Hematopoietic multipotent progenitor cell treated with erythropoietin and hydrocortisone succinate and interleukin-3 and kit ligand, for 4 days (in vitro differentiated cells): ENCODE measurements around the gene AHR.

Experiments
- DNase-seq: peaks from one replicate; pipeline ENCODE4 v3.0.0-alpha.2; 2015

The AHR gene

GRCh38 chr7:17305387-17306171, 7.1 kb downstream of the AHR start:
- DNase-seq: no peak

DNA sequence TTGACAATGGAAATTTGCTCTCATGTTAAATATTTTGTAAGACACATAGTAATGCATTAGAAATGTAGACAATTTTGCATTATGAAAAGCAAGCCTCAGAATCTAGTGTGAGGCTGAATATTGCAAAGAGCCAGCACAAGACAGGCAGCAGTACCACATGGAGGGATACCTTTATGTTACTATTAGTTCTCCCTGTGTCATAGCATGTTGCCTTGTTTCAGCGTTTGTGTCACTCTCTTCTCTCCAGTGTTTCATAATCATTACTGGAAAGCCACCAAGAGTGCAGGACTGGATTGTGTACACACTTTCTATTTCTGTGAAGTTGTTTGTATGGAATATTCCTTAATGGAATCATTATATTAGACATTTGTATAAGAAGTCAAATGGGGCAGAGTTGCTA, 8.5 kb downstream of the AHR start:
- no peak for DNase-seq

DNA sequence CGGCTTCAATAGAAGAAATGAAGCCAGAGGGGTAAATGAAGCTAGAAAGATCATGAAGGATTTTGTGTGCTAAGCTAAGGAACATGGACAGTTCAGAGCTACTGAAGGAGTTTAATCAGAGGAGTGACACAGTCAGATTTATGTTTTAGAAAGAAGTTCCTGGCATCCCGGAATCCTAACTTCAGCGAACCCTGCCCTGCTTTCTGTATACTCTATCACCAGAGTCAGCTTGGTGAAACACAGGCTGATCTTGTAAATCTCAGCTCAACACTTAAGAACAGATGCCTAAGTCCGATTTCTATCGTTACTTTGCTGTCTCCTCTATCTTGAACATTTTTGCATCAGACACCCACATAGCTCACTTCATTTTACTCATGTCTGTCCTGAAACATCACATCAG, 9.1 kb downstream of the AHR start:
- DNase-seq: no peak

DNA sequence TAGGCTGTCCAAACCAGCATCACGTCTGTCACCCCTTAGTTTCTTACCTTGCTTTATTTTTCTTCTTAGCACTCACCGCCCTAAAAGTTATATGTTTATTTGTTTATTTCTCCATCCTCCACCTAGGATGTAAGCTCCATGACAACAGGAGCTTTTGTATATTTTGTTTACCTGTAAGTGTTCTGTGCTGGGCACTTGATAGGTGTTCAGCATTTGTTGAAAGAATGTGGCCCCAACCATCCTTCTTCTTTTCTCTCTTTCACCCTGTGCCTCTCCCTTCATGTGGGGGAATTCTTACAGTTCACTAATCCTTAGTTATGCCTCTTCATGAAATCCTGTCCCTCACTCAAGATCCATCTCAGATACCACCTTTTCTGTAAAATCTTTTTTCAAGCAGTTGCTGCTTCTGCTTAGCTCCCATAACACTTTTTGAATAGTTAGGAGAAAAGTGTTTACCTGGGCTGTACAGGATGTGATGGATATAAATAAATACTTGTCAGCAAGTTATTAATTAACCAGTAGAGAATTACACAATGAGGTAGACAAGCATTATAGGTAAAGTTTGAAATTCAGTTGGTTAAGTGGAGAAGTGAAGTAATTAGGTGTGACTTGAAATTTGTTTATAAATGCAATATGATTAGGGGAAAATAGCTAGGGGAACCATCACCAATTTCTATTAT, 9.7 kb downstream of the AHR start:
- DNase-seq: no peak

- no peak for DNase-seq
Measured at GRCh38 chr7:17311194-17311593, 12.7 kb downstream of the AHR start.

DNA sequence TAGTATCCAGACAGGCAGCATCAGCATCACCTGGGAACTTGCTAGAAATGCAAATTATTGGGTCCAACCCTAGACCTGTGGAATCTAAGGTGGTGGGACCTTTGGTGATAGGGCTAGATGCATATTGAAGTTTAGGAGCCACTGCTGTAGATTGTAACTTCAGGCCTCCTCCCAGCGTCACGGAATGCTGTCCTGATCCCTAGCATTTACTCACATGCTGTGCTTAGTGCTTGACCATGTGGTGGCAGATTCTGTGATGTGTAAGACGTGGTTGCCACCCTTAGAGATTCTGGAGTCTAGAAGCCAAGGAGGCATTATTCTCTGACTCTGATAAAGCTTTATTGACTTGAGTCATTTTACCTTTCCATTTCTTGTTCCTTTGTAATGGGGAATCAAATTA, 13.5 kb downstream of the AHR start:
- no peak for DNase-seq

GRCh38 chr7:17312641-17313040, 14.2 kb downstream of the AHR start:
- DNase-seq: no peak

GRCh38 chr7:17313194-17313593, 14.7 kb downstream of the AHR start:
- DNase-seq: no peak

GRCh38 chr7:17315974-17316373, 17.5 kb downstream of the AHR start:
- DNase-seq: no peak

- no peak for DNase-seq
Measured at GRCh38 chr7:17318146-17318545, 19.7 kb downstream of the AHR start.

DNA sequence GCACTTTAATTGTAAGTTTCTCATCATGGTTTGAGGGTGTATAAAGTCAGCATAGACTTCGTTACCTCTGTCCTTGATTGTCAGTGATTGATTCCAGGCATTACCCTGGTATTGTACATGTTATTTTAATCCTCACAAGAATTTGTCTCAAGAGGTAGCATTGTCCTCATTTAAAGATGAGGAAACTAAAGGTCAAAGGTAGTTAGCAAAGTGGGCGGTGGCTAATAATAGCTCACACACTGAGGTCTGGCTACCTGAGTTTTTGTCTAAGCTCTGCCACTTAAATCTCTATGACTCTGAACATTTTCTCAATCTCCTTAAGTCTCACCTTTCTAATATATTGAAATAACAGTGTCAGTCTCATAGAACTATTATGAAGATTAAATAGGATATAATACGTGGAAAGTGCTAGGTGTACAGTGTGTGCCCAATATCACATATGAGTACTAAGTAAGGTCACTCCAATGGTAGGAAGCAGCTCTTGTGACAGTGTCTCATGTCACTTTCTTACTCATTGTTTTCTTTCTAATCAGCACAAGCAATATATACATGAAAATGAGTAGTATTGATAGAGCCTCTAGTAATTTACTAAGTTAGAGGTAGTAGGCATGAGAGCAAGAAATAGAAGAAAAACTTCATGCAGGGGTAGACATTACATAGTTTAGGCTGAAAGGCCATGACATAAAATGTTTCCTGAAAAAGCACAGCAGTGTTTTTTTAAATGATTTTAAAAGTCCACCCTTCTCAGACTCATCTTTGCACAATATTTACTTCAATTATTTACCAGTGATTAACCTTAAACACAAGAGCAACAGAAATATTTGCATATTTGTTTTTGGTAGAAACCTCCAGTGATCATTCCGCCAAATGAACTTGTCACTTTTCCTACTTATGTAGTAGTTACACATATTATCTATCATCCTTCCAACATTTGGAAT, 21.0 kb downstream of the AHR start:
- DNase-seq: no peak

DNA sequence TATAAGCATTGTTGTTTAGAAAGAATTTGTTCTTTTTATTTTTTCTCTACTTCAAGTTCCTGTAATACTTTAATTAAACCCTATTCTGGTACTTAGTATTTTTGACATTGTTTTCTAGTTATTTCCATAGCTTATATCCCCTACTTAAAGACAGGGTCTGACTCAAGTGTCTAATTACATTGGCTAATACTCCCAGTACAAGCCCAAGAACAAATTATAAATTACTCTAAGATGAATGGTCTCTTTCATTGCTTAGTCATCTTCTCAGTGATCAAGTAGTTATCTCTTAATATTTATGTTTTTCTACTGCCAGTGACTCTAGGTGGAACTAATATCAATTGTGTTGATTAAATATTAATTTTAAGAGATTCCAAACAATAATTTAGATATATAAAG, 21.6 kb downstream of the AHR start:
- DNase-seq: no peak

GRCh38 chr7:17320657-17321056, 22.2 kb downstream of the AHR start:
- no peak for DNase-seq

GRCh38 chr7:17325364-17325763, 26.9 kb downstream of the AHR start:
- DNase-seq: no peak

- DNase-seq: no peak
Measured at GRCh38 chr7:17326378-17326777, 27.9 kb downstream of the AHR start.

DNA sequence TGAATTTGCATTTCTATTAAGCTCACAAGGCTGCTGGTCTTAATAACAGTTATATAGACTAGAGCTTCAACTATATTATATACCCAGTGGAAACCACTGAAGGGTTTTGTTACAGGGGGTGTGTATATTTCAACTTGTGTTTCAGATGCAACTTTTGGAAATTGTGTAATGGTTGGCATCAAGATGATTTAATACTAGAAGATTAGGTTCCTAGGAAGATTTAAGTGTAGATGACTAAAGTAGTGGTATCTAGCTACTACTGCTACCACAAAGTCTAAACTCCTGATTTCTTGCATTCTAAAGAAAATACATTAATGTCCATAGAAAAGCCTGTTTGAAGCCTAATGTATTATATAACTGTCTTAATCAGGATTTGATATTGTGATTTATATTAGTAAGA, 30.2 kb downstream of the AHR start:
- no peak for DNase-seq

DNA sequence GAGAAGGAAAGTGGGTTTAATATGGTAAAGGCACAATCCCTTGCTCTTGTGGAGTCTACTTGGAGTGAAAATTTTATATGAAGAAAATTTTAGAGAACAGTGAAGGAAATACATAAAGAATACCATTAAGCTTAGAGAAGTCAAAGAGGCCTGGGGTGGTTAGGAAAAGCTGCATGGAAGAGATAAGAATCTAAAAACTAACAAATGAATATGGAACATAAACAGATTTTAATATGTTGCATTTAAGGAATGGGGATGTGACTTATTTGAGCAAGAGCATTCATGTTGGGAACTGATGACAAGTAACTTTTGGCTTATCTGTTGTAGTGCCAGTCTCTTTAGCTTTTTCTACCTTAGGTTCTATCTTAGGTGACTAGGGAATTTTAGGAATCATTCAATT, 31.0 kb downstream of the AHR start:
- DNase-seq: no peak

DNA sequence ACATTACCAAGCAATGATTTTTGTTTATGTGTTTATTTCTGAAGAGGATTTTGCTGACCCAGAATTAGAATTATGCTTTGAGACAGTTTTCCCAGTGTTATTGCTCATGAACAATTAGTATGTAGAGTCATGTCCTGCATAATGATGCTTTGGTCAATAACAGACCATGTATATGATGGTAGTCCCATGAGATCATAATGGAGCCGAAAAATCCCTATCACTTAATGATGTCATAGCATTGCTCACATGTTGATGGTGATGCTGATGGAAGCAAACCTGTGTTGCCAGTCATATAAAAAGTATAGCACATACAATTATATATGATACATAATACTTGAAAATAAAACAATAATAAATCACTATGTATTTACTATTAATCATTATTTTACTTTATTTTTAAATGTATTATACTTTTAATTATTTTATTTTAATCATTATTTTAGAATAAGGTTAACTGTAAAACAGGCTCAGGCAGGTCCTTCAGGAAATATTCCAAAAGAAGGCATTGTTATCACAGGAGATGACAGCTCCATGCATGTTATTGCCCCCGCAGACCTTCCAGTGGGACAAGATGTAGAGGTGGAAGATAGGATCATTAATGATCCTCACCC, 33.5 kb downstream of the AHR start:
- no peak for DNase-seq

GRCh38 chr7:17333221-17333620, 34.8 kb downstream of the AHR start:
- no peak for DNase-seq

DNA sequence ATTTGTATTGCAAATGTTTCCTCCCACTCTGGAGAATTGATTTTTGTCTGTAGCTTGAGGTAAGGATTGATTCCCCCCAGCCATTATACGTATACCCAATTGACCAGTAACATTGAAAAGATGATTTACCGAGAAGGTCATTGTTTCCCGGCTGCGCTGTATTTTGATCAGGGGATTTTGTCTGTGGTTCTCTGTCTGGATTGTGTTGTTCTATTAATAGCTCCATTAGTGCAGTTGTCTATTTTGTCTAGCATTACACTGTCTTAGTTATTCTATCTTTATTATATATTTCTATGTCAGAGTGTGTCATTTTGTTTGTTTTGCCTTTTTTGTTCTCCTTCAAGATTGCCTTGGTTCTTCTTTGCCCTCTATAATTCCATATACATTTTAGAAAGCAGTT, 37.7 kb downstream of the AHR start:
- no peak for DNase-seq

DNA sequence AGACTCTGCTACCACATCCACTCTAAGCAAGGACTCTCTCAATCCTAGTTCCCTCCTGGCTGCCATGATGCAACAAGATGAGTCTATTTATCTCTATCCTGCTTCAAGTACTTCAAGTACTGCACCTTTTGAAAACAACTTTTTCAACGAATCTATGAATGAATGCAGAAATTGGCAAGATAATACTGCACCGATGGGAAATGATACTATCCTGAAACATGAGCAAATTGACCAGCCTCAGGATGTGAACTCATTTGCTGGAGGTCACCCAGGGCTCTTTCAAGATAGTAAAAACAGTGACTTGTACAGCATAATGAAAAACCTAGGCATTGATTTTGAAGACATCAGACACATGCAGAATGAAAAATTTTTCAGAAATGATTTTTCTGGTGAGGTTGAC, 40.7 kb downstream of the AHR start:
- DNase-seq: no peak

- DNase-seq: no peak
Measured at GRCh38 chr7:17339952-17340351, 41.5 kb downstream of the AHR start.

- DNase-seq: no peak
Measured at GRCh38 chr7:17340655-17341054, 42.2 kb downstream of the AHR start.
